ENCODE data around the gene PAX8. TPM values are rescaled to one million over a fixed set of nuclear protein-coding genes. Genes with fewer than 3 reads are reported as not detected.

PAX8 gene
- polyA plus RNA-seq, 1 of the 3 experiments (the other 2 are of a cell fraction) = 0.23 TPM

- Histone ChIP-seq H3K9me2 (no peaks in the 10 kb centered on the region), H3K4me3 (ENCODE audit: low read depth in 2 of 2, low read length in 1 of 2) (no peak overlapping the region), H3K9me3 (no peaks in the 10 kb centered on the region), H3K4me1 (ENCODE audit: control insufficient read depth in 1 of 2, insufficient read depth in 2 of 2, low read depth in 1 of 2, low read length in 1 of 2) (peaks cover 0 to 11% of the 10 kb centered on the region in 2 experiments; a peak in 1 of 4 replicates), H3K79me2 (ENCODE audit: insufficient read depth) (no peaks in the 10 kb centered on the region), H4K20me1 (ENCODE audit: insufficient read depth) (no peaks in the 10 kb centered on the region), H3K27ac (ENCODE audit: low read depth in 2 of 2, low read length in 1 of 2) (no peak overlapping the region), H3F3A (replicated peaks; ENCODE audit: insufficient read depth) (no peaks in the 10 kb centered on the region), H3K9ac (no peak overlapping the region), H3K4me2 (no peak overlapping the region), H3K27me3 (ENCODE audit: insufficient read depth) (no peaks in the 10 kb centered on the region), H3K36me3 (replicated peaks in 1 of 2; ENCODE audit: control insufficient read depth in 1 of 2, insufficient read depth in 2 of 2, low read length in 1 of 2) (no peaks in the 10 kb centered on the region), H2AFZ (ENCODE audit: low read depth) (no peak overlapping the region)
- TF ChIP-seq FOSL2 (IDR thresholded peaks at IDR 0.05; ENCODE audit: borderline replicate concordance, low read depth) = no peak
- no peak for TF ChIP-seq USF1 (IDR thresholded peaks at IDR 0.05; ENCODE audit: borderline replicate concordance, low read depth)
- no peak for TF ChIP-seq YY1 (IDR thresholded peaks at IDR 0.05; ENCODE audit: low read depth)
- TF ChIP-seq EP300 (IDR thresholded peaks at IDR 0.05; ENCODE audit: borderline replicate concordance in 1 of 2, low read depth in 1 of 2, low read length in 1 of 2) = no peak
- no peak for TF ChIP-seq MEF2A (IDR thresholded peaks at IDR 0.05; ENCODE audit: borderline replicate concordance, low read depth)
- TF ChIP-seq TEAD4 (IDR thresholded peaks at IDR 0.05; ENCODE audit: borderline replicate concordance, insufficient read depth) = no peak
- no peak for TF ChIP-seq SMC3 (IDR thresholded peaks at IDR 0.05; ENCODE audit: low read depth, low read length)
- TF ChIP-seq REST (IDR thresholded peaks at IDR 0.05; ENCODE audit: low read depth, low read length) = no peak
- no peak for TF ChIP-seq PBX3 (IDR thresholded peaks at IDR 0.05)
- TF ChIP-seq IRF3 (IDR thresholded peaks at IDR 0.05; ENCODE audit: low read depth, low read length) = no peak
- 60% methylated on average over 26 of the region's 26 CpGs for WGBS (ENCODE audit: low lambda C conversion rate)
- CTCF ChIA-PET = interaction anchor here (1.0 to 4.7 kb wide), 12 partner anchors 9 to 178 kb away, joined by 3 to 39 read pairs (median 6); no protein-coding TSS in a partner anchor
- peak; percentile 72 for DNase-seq
- POLR2A ChIA-PET = no interaction called here
Measured at GRCh38 chr2:113212245-113213060, 66.3 kb downstream of the PAX8 start.
